ENCODE measurements around the gene APOL2. TPM values are rescaled to one million over a fixed set of nuclear protein-coding genes. Genes with fewer than 3 reads are reported as not detected.

Gene APOL2
- total RNA-seq, 1 donor from 2014 or later = 15.7 TPM

GRCh38 chr22:36218648-36219193 lies 20.6 kb downstream of the APOL2 start:
- no peaks in the 10 kb centered on the region for H3K36me3 Mint-ChIP-seq (ENCODE audit: low read depth)
- H3K27me3 Mint-ChIP-seq (ENCODE audit: low read depth) = peaks cover 30% of the 10 kb centered on the region
- H3K4me1 Mint-ChIP-seq = peaks cover 13% of the 10 kb centered on the region
- DNase-seq (ENCODE audit: low read depth, low spot score) = no peak
- no peaks in the 10 kb centered on the region for H3K9me3 Mint-ChIP-seq
- H3K4me3 Mint-ChIP-seq = no peak overlapping the region
- TF ChIP-seq CTCF (conservative IDR thresholded peaks at IDR 0.05) = no peak
- H3K27ac Mint-ChIP-seq (ENCODE audit: unreplicated experiment) = no peak overlapping the region

- Mint-ChIP-seq H3K36me3 (ENCODE audit: low read depth) (no peaks in the 10 kb centered on the region), H3K27ac (ENCODE audit: unreplicated experiment) (no peak overlapping the region), H3K4me3 (no peak overlapping the region), H3K9me3 (no peaks in the 10 kb centered on the region), H3K27me3 (ENCODE audit: low read depth) (peaks cover 30% of the 10 kb centered on the region), H3K4me1 (peaks cover 14% of the 10 kb centered on the region)
- no peak for TF ChIP-seq CTCF (conservative IDR thresholded peaks at IDR 0.05)
- no peak for DNase-seq (ENCODE audit: low read depth, low spot score)
Measured at GRCh38 chr22:36215981-36216380, 23.3 kb downstream of the APOL2 start.

GRCh38 chr22:36213586-36213985 lies 25.7 kb downstream of the APOL2 start:
- H3K4me1 Mint-ChIP-seq = peaks cover 6% of the 10 kb centered on the region
- DNase-seq (ENCODE audit: low read depth, low spot score) = no peak
- no peak for TF ChIP-seq CTCF (conservative IDR thresholded peaks at IDR 0.05)
- H3K4me3 Mint-ChIP-seq = no peak overlapping the region
- peaks cover 2% of the 10 kb centered on the region for H3K36me3 Mint-ChIP-seq (ENCODE audit: low read depth)
- no peak overlapping the region for H3K27ac Mint-ChIP-seq (ENCODE audit: unreplicated experiment)
- no peaks in the 10 kb centered on the region for H3K9me3 Mint-ChIP-seq
- H3K27me3 Mint-ChIP-seq (ENCODE audit: low read depth) = peaks cover 25% of the 10 kb centered on the region

- H3K4me3 Mint-ChIP-seq = no peak overlapping the region
- no peak overlapping the region for H3K27ac Mint-ChIP-seq (ENCODE audit: unreplicated experiment)
- no peak for TF ChIP-seq CTCF (conservative IDR thresholded peaks at IDR 0.05)
- DNase-seq (ENCODE audit: low read depth, low spot score) = no peak
- peaks cover 18% of the 10 kb centered on the region for H3K27me3 Mint-ChIP-seq (ENCODE audit: low read depth)
- peaks cover 6% of the 10 kb centered on the region for H3K4me1 Mint-ChIP-seq
- no peaks in the 10 kb centered on the region for H3K9me3 Mint-ChIP-seq
- H3K36me3 Mint-ChIP-seq (ENCODE audit: low read depth) = peaks cover 2% of the 10 kb centered on the region
Measured at GRCh38 chr22:36212901-36213300, 26.4 kb downstream of the APOL2 start.

GRCh38 chr22:36211237-36211861 lies 28.0 kb downstream of the APOL2 start:
- H3K27me3 Mint-ChIP-seq (ENCODE audit: low read depth) = peaks cover 16% of the 10 kb centered on the region
- no peak for DNase-seq (ENCODE audit: low read depth, low spot score)
- H3K27ac Mint-ChIP-seq (ENCODE audit: unreplicated experiment) = no peak overlapping the region
- no peak for TF ChIP-seq CTCF (conservative IDR thresholded peaks at IDR 0.05)
- H3K9me3 Mint-ChIP-seq = no peaks in the 10 kb centered on the region
- peaks cover 6% of the 10 kb centered on the region for H3K4me1 Mint-ChIP-seq
- H3K36me3 Mint-ChIP-seq (ENCODE audit: low read depth) = peaks cover 2% of the 10 kb centered on the region
- H3K4me3 Mint-ChIP-seq = no peak overlapping the region
